GM23338 (cell line): ENCODE data around the gene THRB. TPM values are rescaled to one million over a fixed set of nuclear protein-coding genes. Genes with fewer than 3 reads are reported as not detected.

Experiments
- ATAC-seq: fragments of 200-7000 bp; cut with Tn5 transposase; 3 replicates; pipeline ENCODE4 v1.9.1; 2020
- DNase-seq: peaks from one replicate; pipeline ENCODE4 v3.0.0-alpha.2; 2015; ENCODE audit warnings: low spot score
- H2AFZ ChIP-seq: fragments of 200-600 bp; sonication (generic); 2 replicates; pipeline ENCODE4 v1.8.0; 2016; ENCODE audit warnings: antibody characterized with exemption, mild to moderate bottlenecking, moderate library complexity
- H3F3A ChIP-seq: fragments of 200-600 bp; sonication (generic); replicated peaks from 2 replicates; pipeline ENCODE4 v1.8.0; 2017; ENCODE audit warnings: antibody characterized with exemption, mixed run types, low read depth
- H3K27ac ChIP-seq: fragments of 200-600 bp; sonication (generic); 2 replicates; pipeline ENCODE4 v1.6.1; 2016; ENCODE audit warnings: low read depth
- H3K27me3 ChIP-seq: fragments of 200-600 bp; sonication (generic); 2 replicates; pipeline ENCODE4 v1.8.0; 2016; ENCODE audit warnings: mild to moderate bottlenecking, mixed run types, moderate library complexity; ENCODE audit not compliant: insufficient read depth
- H3K36me3 ChIP-seq: fragments of 200-600 bp; sonication (generic); 2 replicates; pipeline ENCODE4 v1.8.0; 2016; ENCODE audit warnings: mild to moderate bottlenecking; ENCODE audit not compliant: insufficient read depth
- H3K4me1 ChIP-seq: fragments of 200-600 bp; sonication (generic); 2 replicates; pipeline ENCODE4 v1.8.0; 2016; ENCODE audit warnings: mild to moderate bottlenecking, moderate library complexity; ENCODE audit not compliant: insufficient read depth
- H3K4me2 ChIP-seq: fragments of 200-600 bp; sonication (generic); 2 replicates; pipeline ENCODE4 v1.7.1; 2017; ENCODE audit warnings: mixed run types
- H3K4me3 ChIP-seq: fragments of 200-600 bp; sonication (generic); 2 replicates; pipeline ENCODE4 v1.6.1; 2016; ENCODE audit warnings: mixed run types
- H3K79me2 ChIP-seq: fragments of 200-600 bp; sonication (generic); replicated peaks from 2 replicates; pipeline ENCODE4 v1.8.0; 2017; ENCODE audit warnings: mild to moderate bottlenecking; ENCODE audit not compliant: insufficient read depth
- H3K9me2 ChIP-seq: fragments of 200-600 bp; sonication (generic); 2 replicates; pipeline ENCODE4 v1.8.0; 2017; ENCODE audit not compliant: insufficient read depth
- H4K20me1 ChIP-seq: fragments of 200-600 bp; sonication (generic); replicated peaks from 2 replicates; pipeline ENCODE4 v1.8.0; 2017; ENCODE audit warnings: mild to moderate bottlenecking; ENCODE audit not compliant: insufficient read depth
- H3K27ac Mint-ChIP-seq: 2 replicates; pipeline ENCODE4 v1.8.0; 2020; ENCODE audit warnings: inconsistent platforms, mild to moderate bottlenecking, moderate library complexity, mixed read lengths
- H3K27me3 Mint-ChIP-seq: 3 replicates; pipeline ENCODE4 v1.8.0; 2022; ENCODE audit warnings: low read depth, mild to moderate bottlenecking, moderate library complexity, mixed read lengths, inconsistent platforms; ENCODE audit not compliant: insufficient read depth, poor library complexity
- H3K36me3 Mint-ChIP-seq: 3 replicates; pipeline ENCODE4 v1.8.0; 2021; ENCODE audit warnings: low read depth, mild to moderate bottlenecking, inconsistent platforms, moderate library complexity, mixed read lengths
- H3K4me1 Mint-ChIP-seq: 3 replicates; pipeline ENCODE4 v1.8.0; 2020; ENCODE audit warnings: mild to moderate bottlenecking, inconsistent platforms, mixed read lengths
- H3K4me3 Mint-ChIP-seq: 3 replicates; pipeline ENCODE4 v1.8.0; 2021; ENCODE audit warnings: moderate library complexity, mild to moderate bottlenecking, inconsistent platforms, mixed read lengths
- H3K9me3 Mint-ChIP-seq: 3 replicates; pipeline ENCODE4 v1.8.0; 2020; ENCODE audit warnings: moderate library complexity, mild to moderate bottlenecking, inconsistent platforms, mixed read lengths
- CREB1 ChIP-seq: fragments of 250-450 bp; sonication (Bioruptor Pico); IDR thresholded peaks from 2 replicates; pipeline ENCODE4 v1.5.0; 2020; ENCODE audit warnings: low read depth, mild to moderate bottlenecking, moderate library complexity
- EZH2 ChIP-seq: fragments of 200-600 bp; sonication (generic); IDR thresholded peaks from one replicate; pipeline ENCODE4 v1.8.0; 2017; ENCODE audit warnings: antibody characterized with exemption, mild to moderate bottlenecking, low read depth; ENCODE audit not compliant: unreplicated experiment
- EZH2phosphoT487 ChIP-seq: fragments of 200-600 bp; sonication (generic); IDR thresholded peaks from one replicate; pipeline ENCODE4 v1.8.1; 2018; ENCODE audit warnings: antibody characterized with exemption; ENCODE audit not compliant: unreplicated experiment
- JUNB ChIP-seq: IDR thresholded peaks from one replicate; pipeline ENCODE4 v1.6.1; 2016; ENCODE audit warnings: antibody characterized with exemption; ENCODE audit not compliant: unreplicated experiment
- NANOG ChIP-seq: IDR thresholded peaks from 2 replicates; pipeline ENCODE4 v1.6.1; 2016; ENCODE audit warnings: antibody characterized with exemption, borderline replicate concordance
- POLR2AphosphoS5 ChIP-seq: IDR thresholded peaks from 2 replicates; pipeline ENCODE4 v1.6.1; 2016; ENCODE audit warnings: antibody characterized with exemption, low read depth
- REST ChIP-seq: IDR thresholded peaks from one replicate; pipeline ENCODE4 v1.6.1; 2018; ENCODE audit warnings: antibody characterized with exemption; ENCODE audit not compliant: unreplicated experiment
- STAT1 ChIP-seq: IDR thresholded peaks from one replicate; pipeline ENCODE4 v1.6.1; 2016; ENCODE audit warnings: antibody characterized with exemption; ENCODE audit not compliant: unreplicated experiment
- ZNF114 ChIP-seq: fragments of 250-450 bp; sonication (Bioruptor Pico); IDR thresholded peaks from 2 replicates; pipeline ENCODE4 v1.5.0; 2020; ENCODE audit warnings: mild to moderate bottlenecking, moderate library complexity
- ZNF331 ChIP-seq: fragments of 250-450 bp; sonication (Bioruptor Pico); IDR thresholded peaks from 2 replicates; pipeline ENCODE4 v1.5.0; 2020; ENCODE audit warnings: low read depth, mild to moderate bottlenecking, moderate library complexity
- polyA plus RNA-seq: library from polyadenylated mRNA; unstranded; fragments of >200 nt; fragmentation: Nextera tagmentation; extraction: Ambion mirVana; gene quantifications from 2 replicates; pipeline ENCODE4 v1.2.1, GENCODE V29; 2016
- total RNA-seq: library from RNA; depleted of rRNA; stranded (reverse); fragments of >200 nt; shearing (Covaris generic); gene quantifications from 2 replicates; pipeline ENCODE4 v1.2.3, GENCODE V29; 2014
- TF ChIP-seq, protein P1 (sequence below): IDR thresholded peaks from 2 replicates; pipeline ENCODE4 v1.6.1; 2016; ENCODE audit warnings: antibody characterized with exemption
- TF ChIP-seq, protein P2 (sequence below), 2 experiments: fragments of 200-600 bp in 1 of 2; sonication (generic) in 1 of 2; conservative IDR thresholded peaks; 2 replicates each; pipeline versions ENCODE4 v1.5.1 to v1.6.1; 2016 to 2017; ENCODE audit warnings: antibody characterized with exemption in 2 of 2, low read depth in 2 of 2, mild to moderate bottlenecking in 2 of 2, moderate library complexity in 1 of 2

The THRB gene
- total and polyA plus RNA-seq, 2 experiments from 2014 or later, result 1.7 to 3.2 TPM

GRCh38 chr3:24454856-24455255, 39.8 kb downstream of the THRB start:
- Histone ChIP-seq H3K4me3 (no peak overlapping the region), H3K36me3 (no peaks in the 10 kb centered on the region), H2AFZ (no peak overlapping the region), H4K20me1 (no peaks in the 10 kb centered on the region), H3K27ac (no peak overlapping the region), H3K27me3 (no peaks in the 10 kb centered on the region), H3K9me2 (no peaks in the 10 kb centered on the region), H3K4me1 (no peaks in the 10 kb centered on the region; the same call in 1 of the 2 replicates), H3K4me2 (no peak overlapping the region), H3K79me2 (no peaks in the 10 kb centered on the region), H3F3A (no peaks in the 10 kb centered on the region)
- Mint-ChIP-seq H3K36me3 (no peaks in the 10 kb centered on the region), H3K4me1 (no peaks in the 10 kb centered on the region), H3K27me3 (no peaks in the 10 kb centered on the region), H3K9me3 (no peaks in the 10 kb centered on the region), H3K27ac (no peak overlapping the region), H3K4me3 (no peak overlapping the region)
- DNase-seq, result no peak
- no peak for ATAC-seq
- TF ChIP-seq, protein P1, sequence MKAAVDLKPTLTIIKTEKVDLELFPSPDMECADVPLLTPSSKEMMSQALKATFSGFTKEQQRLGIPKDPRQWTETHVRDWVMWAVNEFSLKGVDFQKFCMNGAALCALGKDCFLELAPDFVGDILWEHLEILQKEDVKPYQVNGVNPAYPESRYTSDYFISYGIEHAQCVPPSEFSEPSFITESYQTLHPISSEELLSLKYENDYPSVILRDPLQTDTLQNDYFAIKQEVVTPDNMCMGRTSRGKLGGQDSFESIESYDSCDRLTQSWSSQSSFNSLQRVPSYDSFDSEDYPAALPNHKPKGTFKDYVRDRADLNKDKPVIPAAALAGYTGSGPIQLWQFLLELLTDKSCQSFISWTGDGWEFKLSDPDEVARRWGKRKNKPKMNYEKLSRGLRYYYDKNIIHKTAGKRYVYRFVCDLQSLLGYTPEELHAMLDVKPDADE, result no peak
- TF ChIP-seq ZNF114 (CRISPR knock-in tag), result no peak
- no peak for TF ChIP-seq EZH2phosphoT487
- TF ChIP-seq JUNB, result no peak
- no peak for TF ChIP-seq NANOG
- no peak for TF ChIP-seq POLR2AphosphoS5
- TF ChIP-seq CREB1 (CRISPR knock-in tag), result no peak

GRCh38 chr3:24454393-24454792, 40.3 kb downstream of the THRB start:
- no peak for DNase-seq
- Mint-ChIP-seq H3K27ac (no peak overlapping the region), H3K36me3 (no peaks in the 10 kb centered on the region), H3K27me3 (no peaks in the 10 kb centered on the region), H3K9me3 (no peaks in the 10 kb centered on the region), H3K4me3 (no peak overlapping the region), H3K4me1 (no peaks in the 10 kb centered on the region)
- Histone ChIP-seq H3K4me2 (no peak overlapping the region), H3K4me3 (no peak overlapping the region), H3K4me1 (no peaks in the 10 kb centered on the region; the same call in 1 of the 2 replicates), H2AFZ (no peak overlapping the region), H3K36me3 (no peaks in the 10 kb centered on the region), H4K20me1 (no peaks in the 10 kb centered on the region), H3K27ac (no peak overlapping the region), H3K9me2 (no peaks in the 10 kb centered on the region), H3F3A (no peaks in the 10 kb centered on the region), H3K27me3 (no peaks in the 10 kb centered on the region), H3K79me2 (no peaks in the 10 kb centered on the region)
- ATAC-seq, result no peak
- TF ChIP-seq POLR2AphosphoS5 (no peak), CREB1 (CRISPR knock-in tag) (no peak), ZNF331 (CRISPR knock-in tag) (no peak), EZH2 (no peak), ZNF114 (CRISPR knock-in tag) (no peak), STAT1 (no peak), NANOG (no peak), EZH2phosphoT487 (no peak), JUNB (no peak), REST (no peak)
- TF ChIP-seq, protein P1, result no peak
- TF ChIP-seq, protein P2, sequence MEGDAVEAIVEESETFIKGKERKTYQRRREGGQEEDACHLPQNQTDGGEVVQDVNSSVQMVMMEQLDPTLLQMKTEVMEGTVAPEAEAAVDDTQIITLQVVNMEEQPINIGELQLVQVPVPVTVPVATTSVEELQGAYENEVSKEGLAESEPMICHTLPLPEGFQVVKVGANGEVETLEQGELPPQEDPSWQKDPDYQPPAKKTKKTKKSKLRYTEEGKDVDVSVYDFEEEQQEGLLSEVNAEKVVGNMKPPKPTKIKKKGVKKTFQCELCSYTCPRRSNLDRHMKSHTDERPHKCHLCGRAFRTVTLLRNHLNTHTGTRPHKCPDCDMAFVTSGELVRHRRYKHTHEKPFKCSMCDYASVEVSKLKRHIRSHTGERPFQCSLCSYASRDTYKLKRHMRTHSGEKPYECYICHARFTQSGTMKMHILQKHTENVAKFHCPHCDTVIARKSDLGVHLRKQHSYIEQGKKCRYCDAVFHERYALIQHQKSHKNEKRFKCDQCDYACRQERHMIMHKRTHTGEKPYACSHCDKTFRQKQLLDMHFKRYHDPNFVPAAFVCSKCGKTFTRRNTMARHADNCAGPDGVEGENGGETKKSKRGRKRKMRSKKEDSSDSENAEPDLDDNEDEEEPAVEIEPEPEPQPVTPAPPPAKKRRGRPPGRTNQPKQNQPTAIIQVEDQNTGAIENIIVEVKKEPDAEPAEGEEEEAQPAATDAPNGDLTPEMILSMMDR (conservative IDR thresholded peaks at IDR 0.05; ENCODE audit: low read depth in 2 of 2), result no peak
